Astrocyte (in vitro differentiated cells and primary cell): ENCODE data around the gene IL31.

Experiments used
- CTCF ChIP-seq: IDR thresholded peaks from 2 replicates; pipeline ENCODE4 v1.5.1; 2011; ENCODE audit warnings: low read depth, mild to moderate bottlenecking, inconsistent platforms, low read length, moderate library complexity; ENCODE audit not compliant: insufficient read depth
- EZH2 ChIP-seq: IDR thresholded peaks from 2 replicates; pipeline ENCODE4 v1.6.1; 2012; ENCODE audit warnings: mild to moderate bottlenecking, low read length, inconsistent platforms; ENCODE audit not compliant: insufficient read depth

- TF ChIP-seq CTCF, result no peak
- TF ChIP-seq EZH2, result no peak
Observed at GRCh38 chr12:122126342-122126635, 47.7 kb downstream of the IL31 start.
